ENCODE results near the gene P2RY6.
A peak's percentile ranks its signal among the peaks of the same experiment; 100 is the strongest.
"Not testable (repeated sequence)": the region's sequence is repeated elsewhere in the genome, so short reads cannot be mapped to it uniquely, and the experiment has no call there.

Gene P2RY6

GRCh38 chr11:73262851-73263495, 9.2 kb upstream of the P2RY6 start:
- no peak for DNase-seq

- no peak for DNase-seq
These were observed 8.5 kb upstream of the P2RY6 start for GRCh38 chr11:73263640-73264039.

GRCh38 chr11:73265278-73265810, 6.8 kb upstream of the P2RY6 start:
- no peak for DNase-seq

GRCh38 chr11:73265853-73266645, 6.1 kb upstream of the P2RY6 start:
- DNase-seq, result no peak

- no peak for DNase-seq
These were observed 5.5 kb upstream of the P2RY6 start for GRCh38 chr11:73266646-73267020.

GRCh38 chr11:73267122-73267846, 4.9 kb upstream of the P2RY6 start:
- no peak for DNase-seq

- no peak for DNase-seq
These were observed 4.1 kb upstream of the P2RY6 start for GRCh38 chr11:73267906-73268540.

GRCh38 chr11:73268671-73269271, 3.4 kb upstream of the P2RY6 start:
- DNase-seq, result no peak

GRCh38 chr11:73269459-73270015, 2.6 kb upstream of the P2RY6 start:
- DNase-seq, result peak; percentile 22

- no peak for DNase-seq
These were observed 1.9 kb upstream of the P2RY6 start for GRCh38 chr11:73270016-73270854.

GRCh38 chr11:73270855-73271477, 1.2 kb upstream of the P2RY6 start:
- DNase-seq, result no peak

GRCh38 chr11:73271478-73271865, 666 bp upstream of the P2RY6 start:
- not testable (repeated sequence) for DNase-seq

GRCh38 chr11:73272680-73273038, 521 bp downstream of the P2RY6 start:
- no peak for DNase-seq

- no peak for DNase-seq
These were observed 1.2 kb downstream of the P2RY6 start for GRCh38 chr11:73273222-73273895.

GRCh38 chr11:73274191-73274590, 2.1 kb downstream of the P2RY6 start:
- DNase-seq, result not testable (repeated sequence)

GRCh38 chr11:73274722-73275380, 2.7 kb downstream of the P2RY6 start:
- no peak for DNase-seq

GRCh38 chr11:73275381-73275750, 3.2 kb downstream of the P2RY6 start:
- no peak for DNase-seq

GRCh38 chr11:73277467-73277866, 5.3 kb downstream of the P2RY6 start:
- DNase-seq, result no peak

- no peak for DNase-seq
These were observed 8.5 kb downstream of the P2RY6 start for GRCh38 chr11:73280626-73281025.

GRCh38 chr11:73281201-73281741, 9.1 kb downstream of the P2RY6 start:
- DNase-seq, result no peak
